Measurements from ENCODE around the gene SRSF12.

SRSF12 gene

DNA sequence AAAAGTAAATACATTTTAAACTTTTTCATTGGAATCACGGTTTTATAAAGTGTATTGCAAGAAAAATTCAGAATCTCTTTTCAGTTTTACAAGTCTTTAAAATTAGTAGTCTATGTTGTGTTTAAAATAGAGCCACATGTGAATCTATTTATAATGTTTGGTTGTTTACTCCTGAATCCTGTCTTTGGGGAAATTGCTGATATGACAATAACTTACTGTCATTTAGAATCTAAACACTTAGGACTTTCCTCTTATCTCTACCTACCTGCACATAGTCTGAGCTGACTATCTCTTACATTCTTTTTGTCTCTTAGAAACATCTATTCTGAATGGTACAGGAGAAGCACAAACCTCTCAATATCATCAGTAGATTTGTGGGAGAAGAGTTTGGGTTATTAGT, 4.1 kb upstream of the SRSF12 start:
- TF ChIP-seq EZH2phosphoT487 (IDR thresholded peaks at IDR 0.05; ENCODE audit: low read length) = no peak
- TF ChIP-seq, protein P1, sequence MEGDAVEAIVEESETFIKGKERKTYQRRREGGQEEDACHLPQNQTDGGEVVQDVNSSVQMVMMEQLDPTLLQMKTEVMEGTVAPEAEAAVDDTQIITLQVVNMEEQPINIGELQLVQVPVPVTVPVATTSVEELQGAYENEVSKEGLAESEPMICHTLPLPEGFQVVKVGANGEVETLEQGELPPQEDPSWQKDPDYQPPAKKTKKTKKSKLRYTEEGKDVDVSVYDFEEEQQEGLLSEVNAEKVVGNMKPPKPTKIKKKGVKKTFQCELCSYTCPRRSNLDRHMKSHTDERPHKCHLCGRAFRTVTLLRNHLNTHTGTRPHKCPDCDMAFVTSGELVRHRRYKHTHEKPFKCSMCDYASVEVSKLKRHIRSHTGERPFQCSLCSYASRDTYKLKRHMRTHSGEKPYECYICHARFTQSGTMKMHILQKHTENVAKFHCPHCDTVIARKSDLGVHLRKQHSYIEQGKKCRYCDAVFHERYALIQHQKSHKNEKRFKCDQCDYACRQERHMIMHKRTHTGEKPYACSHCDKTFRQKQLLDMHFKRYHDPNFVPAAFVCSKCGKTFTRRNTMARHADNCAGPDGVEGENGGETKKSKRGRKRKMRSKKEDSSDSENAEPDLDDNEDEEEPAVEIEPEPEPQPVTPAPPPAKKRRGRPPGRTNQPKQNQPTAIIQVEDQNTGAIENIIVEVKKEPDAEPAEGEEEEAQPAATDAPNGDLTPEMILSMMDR (IDR thresholded peaks at IDR 0.05; ENCODE audit: low read length) = no peak
- no peak for TF ChIP-seq EZH2 (optimal IDR thresholded peaks at IDR 0.05; ENCODE audit: low read depth, low read length)
- no peaks in the 10 kb centered on the region for H3K36me3 ChIP-seq (replicated peaks; ENCODE audit: insufficient read depth, low read length)
- H3K9me3 ChIP-seq (replicated peaks; ENCODE audit: insufficient read depth, low read length) = no peaks in the 10 kb centered on the region
- no peaks in the 10 kb centered on the region for H3K27me3 ChIP-seq (replicated peaks; ENCODE audit: insufficient read depth, low read length)
- H3K4me2 ChIP-seq (ENCODE audit: low read depth, low read length) = peak overlapping the region; percentile 22
- peaks cover 18% of the 10 kb centered on the region for H3K4me1 ChIP-seq (ENCODE audit: low read length)
- no peak overlapping the region; the same call in 1 of the 2 replicates for H3K9ac ChIP-seq (ENCODE audit: low read length)
- no peaks in the 10 kb centered on the region for H4K20me1 ChIP-seq (ENCODE audit: insufficient read depth, low read length)
- no peaks in the 10 kb centered on the region for H3K9me2 ChIP-seq (replicated peaks; ENCODE audit: insufficient read depth, low read length)
- no peaks in the 10 kb centered on the region for H3K79me2 ChIP-seq (ENCODE audit: low read length)
- no peak overlapping the region for H2AFZ ChIP-seq (ENCODE audit: low read length)
- peaks cover 14% of the 10 kb centered on the region; the same call in 1 of the 2 replicates for H3F3A ChIP-seq (ENCODE audit: insufficient read depth, low read length)
- DNase-seq = no peak
- no peak overlapping the region for H3K27ac ChIP-seq (ENCODE audit: low read length)
- no peak overlapping the region for H3K4me3 ChIP-seq (ENCODE audit: low read length)

DNA sequence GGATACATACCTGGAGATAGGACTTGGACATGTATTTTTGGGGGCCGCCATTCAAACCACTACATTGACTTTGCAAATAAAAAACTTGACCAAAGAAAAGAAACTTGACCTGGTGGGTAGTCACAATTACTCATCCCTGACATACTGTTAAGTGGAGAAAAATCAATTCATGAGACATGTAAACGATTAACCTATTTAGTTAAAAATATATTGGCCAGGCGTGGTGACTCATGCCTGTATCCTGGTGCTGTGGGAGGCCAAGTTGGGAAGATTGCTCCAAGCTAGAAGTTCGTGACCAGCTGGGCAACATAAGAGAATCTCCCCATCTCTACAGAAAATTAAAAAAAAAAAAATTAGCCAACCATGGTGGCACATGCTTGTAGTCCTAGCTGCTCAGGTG, 2.5 kb upstream of the SRSF12 start:
- Histone ChIP-seq H3K36me3 (replicated peaks; ENCODE audit: insufficient read depth, low read length) (no peaks in the 10 kb centered on the region), H4K20me1 (ENCODE audit: insufficient read depth, low read length) (no peaks in the 10 kb centered on the region), H3K9ac (ENCODE audit: low read length) (no peak overlapping the region), H3K27me3 (replicated peaks; ENCODE audit: insufficient read depth, low read length) (no peaks in the 10 kb centered on the region), H3K27ac (ENCODE audit: low read length) (no peak overlapping the region), H3K4me3 (ENCODE audit: low read length) (no peak overlapping the region), H3K9me2 (replicated peaks; ENCODE audit: insufficient read depth, low read length) (no peaks in the 10 kb centered on the region), H3F3A (ENCODE audit: insufficient read depth, low read length) (peaks cover 14% of the 10 kb centered on the region; the same call in 1 of the 2 replicates), H3K4me1 (ENCODE audit: low read length) (peaks cover 18% of the 10 kb centered on the region), H3K9me3 (replicated peaks; ENCODE audit: insufficient read depth, low read length) (no peaks in the 10 kb centered on the region), H3K79me2 (ENCODE audit: low read length) (no peaks in the 10 kb centered on the region), H3K4me2 (ENCODE audit: low read depth, low read length) (no peak overlapping the region), H2AFZ (ENCODE audit: low read length) (no peak overlapping the region)
- no peak for TF ChIP-seq EZH2 (optimal IDR thresholded peaks at IDR 0.05; ENCODE audit: low read depth, low read length)
- TF ChIP-seq, protein P1 (IDR thresholded peaks at IDR 0.05; ENCODE audit: low read length) = no peak
- DNase-seq = no peak

DNA sequence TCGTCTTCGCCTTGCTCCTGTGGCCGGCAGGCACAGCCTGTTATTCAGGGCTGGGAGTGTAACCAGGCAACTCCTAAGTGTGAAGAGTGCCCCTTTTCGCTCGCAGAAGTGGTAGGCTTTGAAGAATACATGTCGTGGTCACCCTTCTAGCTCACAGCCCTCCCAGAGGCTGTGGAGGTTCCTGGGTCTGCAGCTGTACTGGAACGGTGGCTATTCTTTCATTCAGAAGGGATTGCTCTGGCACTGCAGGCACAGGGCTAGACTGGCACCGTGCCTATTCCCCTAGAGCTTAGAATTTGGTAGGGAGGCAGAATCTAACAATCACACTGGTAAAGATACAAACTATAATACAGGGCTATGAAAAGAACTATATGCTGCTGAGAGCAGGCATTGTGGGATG, 1.1 kb upstream of the SRSF12 start:
- H3K9me3 ChIP-seq (replicated peaks; ENCODE audit: insufficient read depth, low read length) = no peaks in the 10 kb centered on the region
- no peak overlapping the region for H3K27ac ChIP-seq (ENCODE audit: low read length)
- no peak overlapping the region for H3K4me2 ChIP-seq (ENCODE audit: low read depth, low read length)
- H3K36me3 ChIP-seq (replicated peaks; ENCODE audit: insufficient read depth, low read length) = no peaks in the 10 kb centered on the region
- peaks cover 18% of the 10 kb centered on the region for H3K4me1 ChIP-seq (ENCODE audit: low read length)
- no peaks in the 10 kb centered on the region for H4K20me1 ChIP-seq (ENCODE audit: insufficient read depth, low read length)
- no peaks in the 10 kb centered on the region for H3K79me2 ChIP-seq (ENCODE audit: low read length)
- no peak overlapping the region for H2AFZ ChIP-seq (ENCODE audit: low read length)
- TF ChIP-seq EZH2 (optimal IDR thresholded peaks at IDR 0.05; ENCODE audit: low read depth, low read length) (no peak), EZH2phosphoT487 (IDR thresholded peaks at IDR 0.05; ENCODE audit: low read length) (no peak)
- TF ChIP-seq, protein P1 (IDR thresholded peaks at IDR 0.05; ENCODE audit: low read length) = no peak
- no peak for DNase-seq
- no peaks in the 10 kb centered on the region for H3K9me2 ChIP-seq (replicated peaks; ENCODE audit: insufficient read depth, low read length)
- no peak overlapping the region for H3K9ac ChIP-seq (ENCODE audit: low read length)
- peaks cover 14% of the 10 kb centered on the region; the same call in 1 of the 2 replicates for H3F3A ChIP-seq (ENCODE audit: insufficient read depth, low read length)
- H3K27me3 ChIP-seq (replicated peaks; ENCODE audit: insufficient read depth, low read length) = no peaks in the 10 kb centered on the region
- no peak overlapping the region for H3K4me3 ChIP-seq (ENCODE audit: low read length)

Data from MM.1S (cell line).